Neural cell (in vitro differentiated cells): ENCODE data around the gene OR51G1. TPM values are rescaled to one million over a fixed set of nuclear protein-coding genes. Genes with fewer than 3 reads are reported as not detected.
"Not testable (repeated sequence)": the region's sequence is repeated elsewhere in the genome, so short reads cannot be mapped to it uniquely, and the experiment has no call there.

ENCODE experiments used
- H2AFZ ChIP-seq: fragments of 200-600, 300-800 bp; sonication (generic), shearing (Covaris generic); 2 replicates; pipeline ENCODE4 v1.6.0; 2014; ENCODE audit warnings: low read depth, mild to moderate bottlenecking, antibody characterized with exemption, low read length, moderate library complexity
- H3F3A ChIP-seq: fragments of 200-600 bp; shearing (Covaris generic); 2 replicates; pipeline ENCODE4 v1.6.1; 2016; ENCODE audit warnings: mild to moderate bottlenecking, moderate library complexity, mixed read lengths, antibody characterized with exemption, low read length; ENCODE audit not compliant: insufficient read depth, poor library complexity, severe bottlenecking
- H3K27ac ChIP-seq: fragments of 200-600, 300-800 bp; sonication (generic), shearing (Covaris generic); 2 replicates; pipeline ENCODE4 v1.5.1; 2014; ENCODE audit warnings: mild to moderate bottlenecking, low read length, moderate library complexity
- H3K27me3 ChIP-seq: fragments of 300-800, 200-600 bp; sonication (generic), shearing (Covaris generic); 2 replicates; pipeline ENCODE4 v1.6.0; 2014; ENCODE audit warnings: mild to moderate bottlenecking, low read depth, low read length, moderate library complexity; ENCODE audit not compliant: insufficient read depth
- H3K36me3 ChIP-seq: fragments of 300-800, 200-600 bp; sonication (generic), shearing (Covaris generic); 2 replicates; pipeline ENCODE4 v1.5.1; 2014; ENCODE audit warnings: mild to moderate bottlenecking, antibody characterized with exemption, low read length, moderate library complexity; ENCODE audit not compliant: insufficient read depth
- H3K4me2 ChIP-seq: fragments of 300-800, 200-600 bp; sonication (generic), shearing (Covaris generic); 2 replicates; pipeline ENCODE4 v1.6.0; 2014; ENCODE audit warnings: mild to moderate bottlenecking, low read length
- H3K4me3 ChIP-seq: fragments of 300-800, 200-600 bp; sonication (generic), shearing (Covaris generic); 2 replicates; pipeline ENCODE4 v1.5.1; 2014; ENCODE audit warnings: mild to moderate bottlenecking, low read length, moderate library complexity
- H3K79me2 ChIP-seq: fragments of 200-600 bp; shearing (Covaris generic); replicated peaks from 2 replicates; pipeline ENCODE4 v1.6.0; 2014; ENCODE audit warnings: mild to moderate bottlenecking, low read length, moderate library complexity; ENCODE audit not compliant: insufficient read depth
- H3K9ac ChIP-seq: fragments of 300-800, 200-600 bp; sonication (generic), shearing (Covaris generic); 2 replicates; pipeline ENCODE4 v1.6.1; 2016; ENCODE audit warnings: mild to moderate bottlenecking, low read length, mixed read lengths
- H3K9me2 ChIP-seq: fragments of 200-600 bp; shearing (Covaris generic); 2 replicates; pipeline ENCODE4 v1.6.1; 2016; ENCODE audit warnings: mild to moderate bottlenecking, low read length, mixed read lengths; ENCODE audit not compliant: insufficient read depth
- H3K9me3 ChIP-seq: fragments of 200-600, 300-800 bp; sonication (generic), shearing (Covaris generic); 2 replicates; pipeline ENCODE4 v1.6.1; 2016; ENCODE audit warnings: mild to moderate bottlenecking, mixed run types, low read length, moderate library complexity, mixed read lengths
- H4K20me1 ChIP-seq: fragments of 200-600 bp; shearing (Covaris generic); 2 replicates; pipeline ENCODE4 v1.6.1; 2016; ENCODE audit warnings: mild to moderate bottlenecking, mixed run types; ENCODE audit not compliant: insufficient read depth
- CTCF ChIP-seq: fragments of 450-650 bp; IDR thresholded peaks from 2 replicates; pipeline ENCODE4 v1.5.1; 2014; ENCODE audit warnings: antibody characterized with exemption, mild to moderate bottlenecking, moderate library complexity; ENCODE audit not compliant: poor library complexity, severe bottlenecking
- EP300 ChIP-seq: fragments of 450-650 bp; conservative IDR thresholded peaks from 2 replicates; pipeline ENCODE4 v1.6.1; 2014; ENCODE audit warnings: antibody characterized with exemption, mild to moderate bottlenecking, moderate library complexity; ENCODE audit not compliant: poor library complexity, severe bottlenecking
- EZH2 ChIP-seq: fragments of 200-600, 300-800 bp; shearing (Covaris generic), sonication (generic); IDR thresholded peaks from 2 replicates; pipeline ENCODE4 v1.6.1; 2014; ENCODE audit warnings: antibody characterized with exemption, low read length, borderline replicate concordance, mild to moderate bottlenecking; ENCODE audit not compliant: insufficient read depth, poor library complexity, severe bottlenecking
- MXI1 ChIP-seq: fragments of 450-650 bp; conservative IDR thresholded peaks from 2 replicates; pipeline ENCODE4 v1.6.1; 2014; ENCODE audit warnings: antibody characterized with exemption, mild to moderate bottlenecking; ENCODE audit not compliant: poor library complexity, severe bottlenecking
- POLR2AphosphoS5 ChIP-seq: IDR thresholded peaks from 2 replicates; pipeline ENCODE4 v1.6.1; 2012
- RAD21 ChIP-seq: fragments of 450-650 bp; conservative IDR thresholded peaks from 2 replicates; pipeline ENCODE4 v1.6.1; 2014; ENCODE audit warnings: antibody characterized with exemption, mild to moderate bottlenecking, moderate library complexity
- REST ChIP-seq: IDR thresholded peaks from 2 replicates; pipeline ENCODE4 v1.6.1; 2012; ENCODE audit warnings: borderline replicate concordance
- SMC3 ChIP-seq: fragments of 450-650 bp; conservative IDR thresholded peaks from 2 replicates; pipeline ENCODE4 v1.6.1; 2014; ENCODE audit warnings: antibody characterized with exemption, mild to moderate bottlenecking, moderate library complexity; ENCODE audit not compliant: poor library complexity
- TAF1 ChIP-seq: IDR thresholded peaks from 2 replicates; pipeline ENCODE4 v1.6.1; 2012; ENCODE audit warnings: low read depth
- polyA plus RNA-seq: library from polyadenylated mRNA; depleted of rRNA; stranded (reverse); fragments of >200 nt; gene quantifications from 2 replicates; pipeline ENCODE4 v1.2.3, GENCODE V29; 2014

The OR51G1 gene
- polyA plus RNA-seq, 1 donor from 2014 or later = not detected

GRCh38 chr11:4960877-4961276 is 36.7 kb upstream of the OR51G1 start:
- TF ChIP-seq MXI1 = no peak
- no peak for TF ChIP-seq REST
- no peak for TF ChIP-seq RAD21
- TF ChIP-seq TAF1 = no peak
- TF ChIP-seq EP300 = no peak
- Histone ChIP-seq H3K4me3 (no peak overlapping the region), H3K27ac (no peak overlapping the region), H4K20me1 (no peaks in the 10 kb centered on the region), H3K9me3 (no peaks in the 10 kb centered on the region), H3K9ac (no peak overlapping the region), H3K9me2 (no peaks in the 10 kb centered on the region), H3K4me2 (no peak overlapping the region), H2AFZ (no peak overlapping the region), H3K36me3 (no peaks in the 10 kb centered on the region), H3K79me2 (no peaks in the 10 kb centered on the region), H3F3A (no peaks in the 10 kb centered on the region), H3K27me3 (no peaks in the 10 kb centered on the region)

- Histone ChIP-seq H3K27ac (no peak overlapping the region), H3K9me2 (no peaks in the 10 kb centered on the region), H4K20me1 (no peaks in the 10 kb centered on the region), H3K4me3 (no peak overlapping the region), H2AFZ (no peak overlapping the region), H3K27me3 (no peaks in the 10 kb centered on the region), H3K9ac (no peak overlapping the region), H3K36me3 (no peaks in the 10 kb centered on the region), H3K4me2 (no peak overlapping the region), H3K79me2 (no peaks in the 10 kb centered on the region), H3F3A (no peaks in the 10 kb centered on the region), H3K9me3 (no peaks in the 10 kb centered on the region)
- TF ChIP-seq SMC3 = no peak
- no peak for TF ChIP-seq MXI1
- TF ChIP-seq POLR2AphosphoS5 = no peak
Measured at GRCh38 chr11:4957396-4957795, 33.3 kb upstream of the OR51G1 start.

GRCh38 chr11:4955613-4956012 is 31.5 kb upstream of the OR51G1 start, which contains the start of gene OR51A2:
TSS of gene OR51A2 (minus strand) at chr11:4955713. CDS start at chr11:4955713, 0 bp downstream.
- not testable (repeated sequence) for H3K9ac ChIP-seq, H3K27ac ChIP-seq, H4K20me1 ChIP-seq, H3K9me2 ChIP-seq, H3K9me3 ChIP-seq, H3K27me3 ChIP-seq, H2AFZ ChIP-seq, H3K4me3 ChIP-seq, H3K36me3 ChIP-seq, H3K4me2 ChIP-seq, H3K79me2 ChIP-seq, H3F3A ChIP-seq

- Histone ChIP-seq H3K27ac (no peak within 1 kb of the TSS), H3K9me2 (no peaks in the 10 kb centered on the region), H3K4me2 (no peak within 1 kb of the TSS), H3K9me3 (no peaks in the 10 kb centered on the region), H3K27me3 (no peaks in the 10 kb centered on the region), H3K4me3 (no peak within 1 kb of the TSS), H3K9ac (no peak within 1 kb of the TSS), H2AFZ (no peak within 1 kb of the TSS), H3F3A (no peaks in the 10 kb centered on the region), H4K20me1 (no peaks in the 10 kb centered on the region), H3K36me3 (no peaks in the 10 kb centered on the region), H3K79me2 (no peaks in the 10 kb centered on the region)
- TF ChIP-seq CTCF (no peak), TAF1 (no peak), REST (no peak), EZH2 (no peak), POLR2AphosphoS5 (no peak), SMC3 (no peak), EP300 (no peak), MXI1 (no peak), RAD21 (no peak)
Measured at GRCh38 chr11:4947505-4947904, 23.4 kb upstream of the OR51G1 start, which contains the start of gene OR51A4. TSS of gene OR51A4 (minus strand) at chr11:4947605. CDS start at chr11:4947100, 505 bp downstream.
